HG03460 (cell line): ENCODE measurements around the gene SOWAHD.
"Not testable (repeated sequence)": the region's sequence is repeated elsewhere in the genome, so short reads cannot be mapped to it uniquely, and the experiment has no call there.

Experiments
- ATAC-seq: cut with Tn5 transposase; IDR thresholded peaks from one replicate; pipeline ENCODE4 v1.9.1; 2021; ENCODE audit not compliant: unreplicated experiment

The SOWAHD gene

DNA sequence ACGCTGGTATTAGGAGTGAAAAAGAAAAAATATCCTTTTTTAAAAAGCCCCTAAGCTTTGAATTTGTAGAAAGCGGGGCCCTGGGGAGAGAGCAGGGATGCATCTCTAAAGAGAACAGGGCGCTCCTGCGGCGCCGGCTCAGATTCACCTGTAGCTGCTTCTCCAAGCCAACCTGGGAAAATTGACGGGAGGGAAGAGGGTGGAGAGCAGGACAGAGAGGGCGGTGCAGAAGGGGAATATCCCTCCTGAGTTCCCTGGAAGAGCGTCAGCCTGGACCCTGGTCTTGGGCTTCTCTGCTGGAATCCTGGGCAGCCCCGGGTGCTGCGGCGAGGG is 776 bp upstream of the SOWAHD start:
- no peak for ATAC-seq

- ATAC-seq, result no peak
Observed at GRCh38 chrX:119758731-119759247, 401 bp downstream of the SOWAHD start.

DNA sequence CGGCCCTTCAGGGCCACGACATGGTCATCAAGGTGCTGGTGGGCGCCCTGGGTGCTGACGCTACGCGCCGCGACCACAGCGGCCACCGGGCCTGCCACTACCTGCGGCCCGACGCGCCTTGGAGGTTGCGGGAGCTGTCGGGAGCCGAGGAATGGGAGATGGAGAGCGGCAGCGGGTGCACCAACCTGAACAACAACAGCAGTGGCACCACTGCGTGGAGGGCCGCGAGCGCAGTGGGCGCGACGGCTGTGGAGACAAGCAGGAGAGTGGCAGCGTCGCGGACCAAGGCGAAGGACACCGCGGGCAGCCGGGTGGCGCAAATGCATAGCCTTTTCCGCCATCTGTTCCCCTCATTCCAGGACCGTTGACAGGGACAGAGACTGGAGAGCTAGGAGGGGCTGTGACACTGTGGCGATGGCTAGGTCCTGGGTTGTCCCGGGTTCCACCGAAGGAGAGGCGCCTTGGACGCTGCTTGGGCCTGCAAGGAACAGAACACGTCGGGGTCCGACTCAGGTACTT is 919 bp downstream of the SOWAHD start:
- no peak for ATAC-seq

DNA sequence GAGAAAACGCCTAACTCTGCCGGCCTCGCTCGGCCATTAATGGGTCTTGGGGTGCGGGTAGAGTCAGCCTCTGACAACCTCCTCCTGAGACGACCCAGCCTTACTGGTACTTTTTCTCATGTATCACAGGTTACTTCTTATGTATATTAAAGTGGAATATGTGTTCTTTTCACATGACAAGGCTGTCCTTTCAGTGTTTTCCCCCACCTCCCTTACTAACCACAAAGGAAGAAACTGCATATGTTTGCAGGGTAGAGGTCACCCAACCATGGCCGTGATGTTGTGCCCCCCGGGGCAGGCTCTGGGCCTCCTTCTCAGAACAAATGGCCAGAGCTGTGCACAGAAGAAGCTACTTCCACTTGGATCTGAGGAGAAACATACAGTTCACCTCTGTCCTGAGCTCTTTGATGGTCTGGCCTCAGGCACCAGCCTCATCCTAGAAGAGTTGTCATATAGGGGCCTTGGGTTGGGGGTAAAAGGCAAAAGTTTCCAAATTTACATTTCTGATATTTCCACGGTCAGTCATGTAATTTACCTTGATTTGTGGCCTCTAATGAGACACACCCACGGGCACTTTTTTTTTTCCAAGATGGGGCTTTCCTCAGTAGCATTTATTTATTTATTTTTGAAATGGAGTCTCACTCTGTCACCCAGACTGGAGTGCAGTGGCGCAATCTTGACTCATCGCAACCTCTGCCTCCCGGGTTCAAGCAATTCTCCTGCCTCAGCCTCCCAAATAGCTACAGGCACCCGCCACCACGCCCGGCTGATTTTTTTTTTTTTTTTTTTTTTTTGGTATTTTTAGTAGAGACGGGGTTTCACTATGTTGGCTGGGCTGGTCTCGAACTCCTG is 1.9 kb downstream of the SOWAHD start:
- ATAC-seq, result no peak

- ATAC-seq, result no peak
Observed at GRCh38 chrX:119762718-119763117, 4.3 kb downstream of the SOWAHD start.

DNA sequence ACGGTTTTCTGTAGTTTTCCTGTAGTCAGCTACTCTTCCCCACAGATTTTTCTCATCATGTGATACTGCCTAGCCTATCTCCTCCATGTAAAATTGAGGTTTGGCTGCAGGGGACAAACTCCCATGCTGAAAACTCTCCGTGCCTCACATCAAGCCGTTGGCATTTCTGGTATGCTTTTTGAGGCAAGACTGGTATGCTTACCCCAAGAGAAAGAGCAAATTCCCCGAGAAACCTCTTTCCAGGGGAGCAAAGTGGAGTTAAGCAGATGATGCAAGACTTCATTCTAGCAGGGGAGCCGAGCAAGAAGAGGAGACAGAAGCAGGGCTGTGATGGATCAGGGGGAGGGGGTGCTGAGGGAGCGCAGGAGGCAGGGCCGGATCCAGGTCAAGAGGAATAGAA is 4.8 kb downstream of the SOWAHD start:
- no peak for ATAC-seq

DNA sequence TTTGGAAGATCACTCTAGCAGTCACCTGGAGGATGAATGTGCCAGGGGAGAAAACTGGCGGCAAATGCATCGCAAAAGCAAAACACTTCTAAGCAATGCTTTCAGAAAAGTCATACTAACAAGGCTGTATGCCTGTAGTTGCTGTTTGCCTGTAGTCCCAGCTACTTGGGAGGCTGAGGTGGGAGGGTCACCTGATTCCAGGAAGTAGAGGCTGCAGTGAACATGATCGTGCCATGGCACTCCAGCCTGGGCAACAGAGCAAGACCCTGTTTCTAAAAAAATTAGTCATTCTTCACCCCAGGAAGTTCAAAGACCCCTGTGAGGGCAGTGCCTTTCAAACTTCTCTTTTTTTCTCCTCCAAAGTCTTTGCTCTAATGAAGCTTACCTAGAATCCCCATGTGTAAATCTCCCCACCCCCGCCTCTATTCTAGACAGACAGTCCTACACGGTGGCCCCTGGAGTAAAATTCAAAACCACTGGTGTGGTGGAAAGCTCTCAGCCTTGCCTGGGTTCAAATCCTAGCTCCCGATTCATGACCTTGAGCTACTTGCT is 5.5 kb downstream of the SOWAHD start:
- no peak for ATAC-seq

- not testable (repeated sequence) for ATAC-seq
Observed at GRCh38 chrX:119768436-119768835, 10.0 kb downstream of the SOWAHD start.

DNA sequence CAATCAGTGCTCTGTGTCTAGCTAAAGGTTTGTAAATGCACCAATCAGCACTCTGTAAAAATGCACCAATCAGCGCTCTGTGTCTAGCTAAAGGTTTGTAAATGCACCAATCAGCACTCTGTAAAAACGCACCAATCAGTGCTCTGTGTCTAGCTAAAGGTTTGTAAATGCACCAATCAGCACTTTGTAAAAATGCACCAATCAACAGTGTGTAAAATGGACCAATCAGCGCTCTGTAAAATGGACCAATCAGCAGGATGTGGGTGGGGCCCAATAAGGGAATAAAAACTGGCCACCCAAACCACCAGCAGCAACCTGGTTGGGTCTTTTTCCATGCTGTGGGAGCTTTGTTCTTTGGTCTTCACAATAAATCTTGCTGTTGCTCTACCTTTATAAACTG is 11.0 kb downstream of the SOWAHD start:
- not testable (repeated sequence) for ATAC-seq

GRCh38 chrX:119775517-119776238 is 17.3 kb downstream of the SOWAHD start:
- no peak for ATAC-seq

DNA sequence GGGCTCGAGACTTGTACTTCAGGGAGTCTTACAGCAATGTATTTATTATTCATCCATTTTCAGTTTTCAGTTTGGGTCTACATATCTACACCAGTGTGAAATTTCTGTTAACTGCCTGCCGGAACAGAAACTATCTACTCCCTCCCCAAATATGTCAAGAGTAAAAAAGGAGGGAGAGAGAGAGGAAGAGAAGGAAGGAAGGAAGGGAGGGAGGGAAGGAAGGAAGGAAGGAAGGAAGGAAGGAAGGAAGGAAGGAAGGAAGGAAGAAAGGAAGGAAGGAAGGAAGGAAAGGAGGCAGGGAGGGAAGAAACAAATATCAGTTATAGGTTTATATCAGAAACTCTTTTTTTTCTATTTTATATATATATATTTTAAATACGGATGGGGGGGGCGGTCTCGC is 20.4 kb downstream of the SOWAHD start:
- ATAC-seq, result no peak

- no peak for ATAC-seq
Observed at GRCh38 chrX:119783026-119783425, 24.6 kb downstream of the SOWAHD start.

- ATAC-seq, result no peak
Observed at GRCh38 chrX:119784747-119785446, 26.5 kb downstream of the SOWAHD start.

DNA sequence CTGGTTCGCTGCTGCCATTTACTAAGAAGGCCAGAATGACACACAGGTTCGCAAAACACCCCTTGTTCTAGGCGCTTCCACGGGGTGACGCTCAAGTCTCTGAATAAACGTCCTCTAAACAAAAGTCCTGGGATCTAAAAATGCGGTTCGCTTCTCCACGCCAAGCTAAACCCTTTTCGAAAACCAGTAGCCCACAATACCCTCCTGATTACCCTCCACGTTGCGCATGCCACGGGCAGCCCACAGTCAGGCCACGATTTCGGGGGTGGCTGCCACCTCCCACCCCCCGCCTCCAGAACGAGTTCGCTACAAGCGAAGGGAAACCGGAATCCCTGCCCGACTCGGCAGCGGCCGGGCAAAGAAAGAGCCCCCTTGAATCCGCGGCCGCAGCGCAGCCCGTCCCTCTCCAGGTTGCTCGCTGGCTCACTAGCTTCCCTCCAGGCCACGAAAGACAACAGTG is 32.6 kb downstream of the SOWAHD start:
- ATAC-seq, result peak; percentile 23

- ATAC-seq, result peak; percentile 90
Observed at GRCh38 chrX:119791437-119792231, 33.2 kb downstream of the SOWAHD start, which contains the start of gene RPL39. Gene RPL39, minus strand, starts transcription at chrX:119791630. Its CDS starts 54 bp downstream, at chrX:119791576.

DNA sequence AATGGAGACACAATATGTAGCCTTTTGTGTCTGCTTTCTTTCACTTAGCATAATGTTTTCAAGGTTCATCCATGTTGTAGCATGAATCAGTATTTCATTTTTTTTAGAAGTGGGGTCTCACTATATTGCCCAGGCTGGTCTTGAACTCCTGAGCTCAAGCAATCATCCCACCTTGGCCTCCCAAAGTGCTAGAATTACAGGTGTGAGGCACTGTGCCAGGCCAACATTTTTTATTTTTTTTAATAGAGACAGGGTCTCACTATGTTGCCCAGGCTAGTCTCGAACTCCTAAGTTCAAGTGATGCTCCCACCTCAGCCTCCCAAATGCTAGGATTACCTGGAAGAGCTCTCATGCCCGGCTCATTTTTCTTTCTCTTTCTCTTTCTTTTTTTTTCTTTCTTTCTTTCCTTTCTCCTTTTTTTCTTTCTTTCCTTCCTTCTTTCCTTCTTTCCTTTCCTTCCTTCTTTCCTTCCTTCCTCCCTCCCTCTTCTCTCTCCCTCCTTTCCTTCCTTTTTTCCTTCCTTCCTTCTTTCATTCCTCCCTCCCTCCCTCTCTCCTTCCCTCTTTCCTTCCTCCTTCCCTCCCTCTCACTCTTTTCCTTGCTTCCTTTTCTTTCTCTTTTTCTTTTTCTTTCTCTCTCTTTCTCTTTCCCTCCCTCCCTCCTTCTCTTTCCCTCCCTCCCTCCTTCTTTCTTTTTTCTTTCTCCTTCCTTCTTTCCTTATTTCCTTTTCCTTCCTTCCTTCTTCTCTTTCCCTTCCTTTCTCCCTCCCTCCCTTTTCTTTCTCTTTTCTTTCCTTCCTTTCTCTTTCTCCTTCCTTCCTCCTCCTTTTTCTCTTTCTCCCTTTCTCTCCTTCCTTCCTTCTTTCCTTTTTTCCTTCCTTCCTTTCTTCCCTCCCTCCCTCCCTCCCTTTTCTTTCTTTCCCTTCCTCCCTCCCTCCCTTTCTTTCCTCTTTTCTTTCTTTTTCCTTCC is 43.1 kb downstream of the SOWAHD start:
- no peak for ATAC-seq

- no peak for ATAC-seq
Observed at GRCh38 chrX:119802546-119802945, 44.2 kb downstream of the SOWAHD start.

DNA sequence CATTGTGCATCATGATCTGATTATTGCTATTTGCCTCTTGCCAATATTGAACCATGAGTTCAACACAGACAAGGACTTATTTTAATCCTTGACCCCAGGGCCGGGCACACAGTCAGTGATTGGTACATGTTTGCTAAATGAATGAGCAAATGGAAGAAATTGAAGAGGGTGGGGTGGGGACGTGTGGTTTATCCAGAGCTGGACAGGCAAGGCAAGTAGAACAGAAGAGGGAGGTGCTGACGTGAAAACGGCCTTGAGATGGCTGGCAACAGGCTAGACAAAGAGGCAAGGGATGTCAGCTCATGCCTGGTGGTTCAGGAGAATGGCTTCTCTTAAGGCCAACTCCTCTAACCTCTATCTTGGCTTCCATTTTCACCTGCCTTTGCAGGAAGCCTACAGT is 50.1 kb downstream of the SOWAHD start:
- ATAC-seq, result not testable (repeated sequence)

GRCh38 chrX:119809185-119809666 is 50.8 kb downstream of the SOWAHD start:
- no peak for ATAC-seq
